GM20431 (cell line): ENCODE results near the gene HS3ST3B1.

Experiments
- in situ Hi-C: fragments of 300-500 bp; cut with MseI, MboI; formaldehyde crosslinking; loops from one replicate; pipeline ENCODE4 v1.15.0; 2020; ENCODE audit warnings: low sequenced_read_pairs; ENCODE audit not compliant: unreplicated experiment

The HS3ST3B1 gene

GRCh38 chr17:14340857-14341754 is 40.2 kb downstream of the HS3ST3B1 start:
- in situ Hi-C loops: no loop called here

- in situ Hi-C loops: no loop called here
These were observed 41.0 kb downstream of the HS3ST3B1 start for GRCh38 chr17:14341866-14342265.

GRCh38 chr17:14346801-14347200 is 45.9 kb downstream of the HS3ST3B1 start:
- in situ Hi-C loops: no loop called here

GRCh38 chr17:14351493-14351892 is 50.6 kb downstream of the HS3ST3B1 start:
- in situ Hi-C loops: no loop called here

GRCh38 chr17:14352136-14352535 is 51.3 kb downstream of the HS3ST3B1 start:
- in situ Hi-C loops: no loop called here

GRCh38 chr17:14353861-14354474 is 53.1 kb downstream of the HS3ST3B1 start:
- in situ Hi-C loops: no loop called here

GRCh38 chr17:14354807-14355206 is 53.9 kb downstream of the HS3ST3B1 start:
- in situ Hi-C loops: no loop called here

GRCh38 chr17:14355556-14355955 is 54.7 kb downstream of the HS3ST3B1 start:
- in situ Hi-C loops: no loop called here

- in situ Hi-C loops: no loop called here
These were observed 58.5 kb downstream of the HS3ST3B1 start for GRCh38 chr17:14359163-14360020.

GRCh38 chr17:14360856-14361255 is 60.0 kb downstream of the HS3ST3B1 start:
- in situ Hi-C loops: no loop called here

GRCh38 chr17:14361470-14361869 is 60.6 kb downstream of the HS3ST3B1 start:
- in situ Hi-C loops: no loop called here

- in situ Hi-C loops: no loop called here
These were observed 61.1 kb downstream of the HS3ST3B1 start for GRCh38 chr17:14361945-14362508.

- in situ Hi-C loops: no loop called here
These were observed 65.3 kb downstream of the HS3ST3B1 start for GRCh38 chr17:14366199-14366598.

GRCh38 chr17:14372461-14372860 is 71.6 kb downstream of the HS3ST3B1 start:
- in situ Hi-C loops: no loop called here

- in situ Hi-C loops: no loop called here
These were observed 72.2 kb downstream of the HS3ST3B1 start for GRCh38 chr17:14372905-14373613.

GRCh38 chr17:14373614-14374259 is 72.9 kb downstream of the HS3ST3B1 start:
- in situ Hi-C loops: no loop called here

- in situ Hi-C loops: no loop called here
These were observed 73.4 kb downstream of the HS3ST3B1 start for GRCh38 chr17:14374268-14374667.

GRCh38 chr17:14376666-14377065 is 75.8 kb downstream of the HS3ST3B1 start:
- in situ Hi-C loops: no loop called here

GRCh38 chr17:14381606-14382005 is 80.7 kb downstream of the HS3ST3B1 start:
- in situ Hi-C loops: no loop called here
